B cell (primary cell): ENCODE data around the gene GPR149.

ENCODE experiments used
- CTCF ChIP-seq: fragments of 200-600 bp; IDR thresholded peaks from one replicate; pipeline ENCODE4 v1.8.0; 2022; ENCODE audit warnings: antibody characterized with exemption, mild to moderate bottlenecking
- EZH2 ChIP-seq: IDR thresholded peaks from 2 replicates; pipeline ENCODE4 v1.6.1; 2012; ENCODE audit warnings: borderline replicate concordance, low read depth, mild to moderate bottlenecking, moderate library complexity, low read length; ENCODE audit not compliant: insufficient read depth, poor library complexity, severe bottlenecking

GRCh38 chr3:154361099-154361498 lies 68.9 kb downstream of the GPR149 start:
- TF ChIP-seq EZH2 (no peak), CTCF (no peak)
